Stimulated activated CD4-positive, alpha-beta T cell treated with anti-CD3 and anti-CD28 coated beads, Interleukin-4, amount 100 ng/mL, for 1 hour (primary cell): ENCODE results near the gene PGAP2.
"Not testable (repeated sequence)": the region's sequence is repeated elsewhere in the genome, so short reads cannot be mapped to it uniquely, and the experiment has no call there.

Source experiments
- DNase-seq: peaks from one replicate; pipeline ENCODE4 v3.0.0-alpha.2; 2020

Gene PGAP2

GRCh38 chr11:3857628-3858027 lies 49.3 kb downstream of the PGAP2 start:
- DNase-seq, result no peak

GRCh38 chr11:3859373-3859881 lies 51.1 kb downstream of the PGAP2 start:
- DNase-seq, result no peak

DNA sequence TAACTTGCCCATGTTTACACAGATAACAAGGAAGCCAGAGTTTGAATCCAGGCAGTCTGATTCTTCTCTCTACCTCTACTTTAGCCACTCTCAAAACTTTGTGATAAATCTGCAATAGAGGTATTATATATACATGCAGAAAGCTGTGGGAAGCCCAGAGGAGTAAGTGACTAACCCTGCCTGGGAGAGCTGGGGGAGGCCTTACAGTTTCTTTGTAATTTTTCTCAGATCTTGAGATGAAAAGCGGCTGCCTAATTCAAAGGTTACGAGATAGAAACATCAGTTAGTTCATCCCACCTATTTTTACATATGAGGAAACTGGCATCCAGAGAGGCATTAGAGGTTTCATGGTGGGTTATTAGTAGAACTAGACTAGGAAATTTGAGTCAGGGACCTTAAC lies 52.0 kb downstream of the PGAP2 start:
- peak; percentile 43 for DNase-seq

DNA sequence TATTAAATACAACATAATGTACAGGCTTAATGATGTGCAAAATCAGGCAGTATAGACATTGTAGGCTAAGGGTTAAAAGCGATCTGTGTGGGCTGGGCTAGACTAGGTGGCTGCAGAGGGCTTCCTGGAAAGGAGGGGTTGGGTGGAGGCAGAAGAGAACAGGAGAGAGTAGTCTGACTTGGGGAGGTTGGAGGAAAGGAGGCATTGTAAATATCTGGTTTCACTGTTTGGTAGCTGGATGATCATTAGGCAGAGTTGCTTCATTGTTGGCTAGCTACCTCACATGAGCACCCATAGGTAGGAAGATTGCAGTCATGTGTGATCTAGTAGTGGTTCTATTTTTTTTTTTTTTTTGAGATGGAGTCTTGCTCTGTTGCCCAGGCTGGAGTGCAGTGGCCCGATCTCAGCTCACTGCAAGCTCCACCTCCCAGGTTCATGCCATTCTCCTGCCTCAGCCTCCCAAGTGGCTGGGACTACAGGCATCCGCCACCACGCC lies 52.6 kb downstream of the PGAP2 start:
- DNase-seq, result not testable (repeated sequence)

GRCh38 chr11:3861683-3862082 lies 53.3 kb downstream of the PGAP2 start:
- no peak for DNase-seq

DNA sequence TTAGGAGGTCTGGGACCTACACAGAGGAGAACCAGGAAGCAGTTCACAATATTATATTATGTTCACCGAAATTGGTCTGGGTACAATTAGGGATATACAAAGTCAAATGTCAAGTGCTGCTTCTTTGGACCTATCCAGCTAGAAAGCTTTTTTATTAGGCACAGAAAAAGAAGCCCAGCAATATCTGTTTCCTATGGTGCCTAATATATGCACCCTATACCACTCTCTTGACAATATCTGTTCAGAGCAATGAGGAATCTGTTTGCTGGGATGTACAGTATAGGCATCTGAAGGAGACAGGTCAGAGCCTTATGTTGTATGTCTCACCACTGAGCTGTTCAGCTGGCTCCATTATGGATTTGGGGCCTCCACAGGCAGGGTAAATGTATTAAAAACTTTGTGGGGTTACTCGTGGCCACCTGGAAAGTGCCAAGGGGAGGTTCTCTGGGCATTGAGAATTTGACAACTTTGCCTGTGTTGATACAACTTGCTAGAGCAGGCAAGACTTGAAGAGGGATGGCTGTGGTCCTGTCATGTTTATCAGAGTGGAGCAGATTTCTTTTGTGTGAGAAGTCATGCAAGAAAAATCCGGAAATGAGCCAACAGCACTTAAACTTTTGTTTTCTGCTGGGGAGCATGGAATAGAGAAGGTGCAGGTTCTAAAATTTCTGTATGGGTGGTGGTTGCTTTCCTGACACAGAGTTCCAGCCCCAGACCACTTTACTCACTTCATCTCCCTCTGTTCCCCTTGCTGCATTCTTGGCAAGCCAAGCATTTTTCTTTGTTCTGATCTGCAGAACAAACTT lies 57.2 kb downstream of the PGAP2 start:
- DNase-seq, result no peak

GRCh38 chr11:3866206-3866605 lies 57.8 kb downstream of the PGAP2 start:
- no peak for DNase-seq

DNA sequence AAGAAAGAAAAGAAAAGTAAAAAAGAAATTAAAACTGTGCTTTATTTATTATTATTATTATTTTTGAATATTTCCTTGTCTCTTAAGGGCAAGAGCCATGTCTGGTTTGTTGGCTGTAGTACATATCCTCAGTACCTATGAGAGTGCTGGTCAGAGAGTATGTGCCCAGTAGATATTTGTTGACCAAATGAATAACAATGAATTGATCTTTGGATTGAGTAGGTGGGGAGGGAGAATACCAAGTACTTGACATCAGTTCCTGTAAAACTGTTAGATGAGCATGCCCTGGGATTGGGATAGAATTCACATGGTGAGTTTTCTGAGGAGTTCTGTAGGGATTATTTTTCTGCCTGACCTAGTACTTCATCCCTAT lies 58.5 kb downstream of the PGAP2 start:
- no peak for DNase-seq

GRCh38 chr11:3867209-3868091 lies 59.1 kb downstream of the PGAP2 start:
- DNase-seq, result no peak

DNA sequence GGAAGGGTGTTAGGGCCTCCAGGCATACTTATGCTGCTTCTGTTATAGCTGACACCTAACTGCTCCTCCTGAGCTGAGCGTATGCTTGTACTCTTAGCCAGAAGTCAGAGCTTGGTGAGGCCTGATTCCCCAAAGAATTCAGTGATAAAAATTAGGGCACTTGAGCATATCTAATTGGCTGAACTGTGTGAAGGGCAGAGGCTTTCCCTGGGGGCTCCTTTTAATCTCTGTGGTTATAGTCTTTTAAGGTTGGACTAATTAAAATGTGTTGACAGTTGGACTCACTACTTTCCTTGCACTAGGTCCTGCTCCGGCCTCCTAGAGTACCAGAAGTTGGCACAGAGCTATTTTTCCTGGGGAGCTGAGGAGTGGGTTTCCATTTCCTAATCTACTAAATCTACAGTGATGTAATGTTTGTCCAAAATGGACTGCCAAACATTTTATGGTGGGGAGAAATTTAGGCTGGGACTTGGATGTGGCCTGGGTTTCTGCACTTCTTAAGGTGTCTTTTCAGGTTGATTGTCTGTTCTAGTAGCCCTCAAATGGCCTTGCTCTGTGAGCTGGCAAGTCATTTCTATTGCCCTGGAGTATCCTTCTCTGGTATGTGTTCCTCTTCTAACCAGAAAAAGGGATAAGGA lies 65.5 kb downstream of the PGAP2 start:
- no peak for DNase-seq
